OCI-LY7 (cell line): ENCODE data around the gene TSACC.
"Not testable (repeated sequence)": the region's sequence is repeated elsewhere in the genome, so short reads cannot be mapped to it uniquely, and the experiment has no call there.

ENCODE experiments used
- EZH2phosphoT487 ChIP-seq: fragments of 200-600 bp; sonication (generic); IDR thresholded peaks from 2 replicates; pipeline ENCODE4 v1.6.1; 2018; ENCODE audit warnings: low read depth, borderline replicate concordance, mild to moderate bottlenecking, mixed run types, antibody characterized with exemption, low read length, moderate library complexity, mixed read lengths
- TF ChIP-seq, protein P1 (sequence below): fragments of 200-600 bp; sonication (generic); conservative IDR thresholded peaks from 2 replicates; pipeline ENCODE4 v1.5.1; 2014; ENCODE audit warnings: mild to moderate bottlenecking, antibody characterized with exemption, low read length, moderate library complexity, mixed read lengths

DNA sequence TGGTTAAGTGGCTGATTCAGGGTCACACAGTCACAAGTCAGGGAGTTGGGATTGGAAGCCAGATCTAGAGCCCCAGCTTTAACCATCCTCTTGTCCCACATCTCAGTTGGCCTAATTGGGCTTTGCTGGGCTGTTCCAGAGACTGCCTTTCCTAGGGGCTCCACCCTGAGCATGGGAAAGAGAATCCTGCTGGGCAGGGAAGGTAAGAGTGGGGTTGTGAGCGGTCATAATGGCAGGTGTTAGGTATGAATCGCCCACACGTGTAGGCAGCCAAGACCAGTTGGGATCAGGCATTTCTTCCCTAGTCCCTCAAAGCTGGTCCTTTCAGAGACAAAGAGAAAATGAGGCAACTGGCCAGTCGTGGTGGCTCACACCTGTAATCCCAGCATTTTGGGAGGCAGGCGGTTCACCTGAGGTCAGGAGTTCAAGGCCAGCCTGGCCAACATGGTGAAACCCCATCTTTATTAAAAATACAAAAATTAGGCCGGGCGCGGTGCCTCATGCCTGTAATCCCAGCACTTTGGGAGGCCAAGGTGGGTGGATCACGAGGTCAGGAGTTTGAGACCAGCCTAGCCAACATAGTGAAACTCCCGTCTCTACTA lies 31.5 kb downstream of the TSACC start:
- not testable (repeated sequence) for TF ChIP-seq EZH2phosphoT487
- TF ChIP-seq, protein P1, sequence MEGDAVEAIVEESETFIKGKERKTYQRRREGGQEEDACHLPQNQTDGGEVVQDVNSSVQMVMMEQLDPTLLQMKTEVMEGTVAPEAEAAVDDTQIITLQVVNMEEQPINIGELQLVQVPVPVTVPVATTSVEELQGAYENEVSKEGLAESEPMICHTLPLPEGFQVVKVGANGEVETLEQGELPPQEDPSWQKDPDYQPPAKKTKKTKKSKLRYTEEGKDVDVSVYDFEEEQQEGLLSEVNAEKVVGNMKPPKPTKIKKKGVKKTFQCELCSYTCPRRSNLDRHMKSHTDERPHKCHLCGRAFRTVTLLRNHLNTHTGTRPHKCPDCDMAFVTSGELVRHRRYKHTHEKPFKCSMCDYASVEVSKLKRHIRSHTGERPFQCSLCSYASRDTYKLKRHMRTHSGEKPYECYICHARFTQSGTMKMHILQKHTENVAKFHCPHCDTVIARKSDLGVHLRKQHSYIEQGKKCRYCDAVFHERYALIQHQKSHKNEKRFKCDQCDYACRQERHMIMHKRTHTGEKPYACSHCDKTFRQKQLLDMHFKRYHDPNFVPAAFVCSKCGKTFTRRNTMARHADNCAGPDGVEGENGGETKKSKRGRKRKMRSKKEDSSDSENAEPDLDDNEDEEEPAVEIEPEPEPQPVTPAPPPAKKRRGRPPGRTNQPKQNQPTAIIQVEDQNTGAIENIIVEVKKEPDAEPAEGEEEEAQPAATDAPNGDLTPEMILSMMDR: not testable (repeated sequence)
